ENCODE measurements around the gene RAB9A.

- no peak for TF ChIP-seq MTA3 (IDR thresholded peaks at IDR 0.05; ENCODE audit: borderline replicate concordance, low read length)
- no peak for TF ChIP-seq MYC (IDR thresholded peaks at IDR 0.05; ENCODE audit: insufficient read depth, insufficient read length, insufficient replicate concordance, low read length, severe bottlenecking)
- TF ChIP-seq FOXK2 (IDR thresholded peaks at IDR 0.05), result no peak
- TF ChIP-seq CTCF (IDR thresholded peaks at IDR 0.05 in 2 of 3, conservative IDR thresholded peaks at IDR 0.05 in 1 of 3; ENCODE audit: control insufficient read depth in 2 of 3, extremely low read depth in 1 of 3, insufficient read depth in 1 of 3, low read depth in 3 of 3, low read length in 3 of 3), result no peak
- no peak for TF ChIP-seq PBX3 (IDR thresholded peaks at IDR 0.05; ENCODE audit: insufficient replicate concordance, low read depth, low read length)
- TF ChIP-seq CHD1 (IDR thresholded peaks at IDR 0.05; ENCODE audit: low read depth, low read length), result no peak
- no peak for TF ChIP-seq POLR2AphosphoS5 (IDR thresholded peaks at IDR 0.05; ENCODE audit: low read length)
- peak; percentile 59; the same call in 1 of the 2 replicates for TF ChIP-seq CREM (IDR thresholded peaks at IDR 0.05; ENCODE audit: low read depth)
- 0 out of 2 replicates have a peak, but pooled peaks have one; percentile 34 for TF ChIP-seq TCF12 (IDR thresholded peaks at IDR 0.05; ENCODE audit: low read depth, low read length)
- TF ChIP-seq SIN3A (IDR thresholded peaks at IDR 0.05; ENCODE audit: low read depth, low read length), result no peak
- TF ChIP-seq KLF5 (IDR thresholded peaks at IDR 0.05; ENCODE audit: partially characterized antibody), result no peak
Observed at GRCh38 chrX:13750812-13751211, 61.9 kb downstream of the RAB9A start.
